IPS DF 6.9 (cell line): ENCODE measurements around the gene COQ10A.

Source experiments
- DNase-seq: peaks from one replicate; pipeline ENCODE4 v3.0.0-alpha.2; 2013; ENCODE audit warnings: low read depth, low spot score
- H3K27ac ChIP-seq: one replicate; pipeline ENCODE4 v1.5.1; 2013; ENCODE audit warnings: low read length, control low read depth
- H3K27me3 ChIP-seq: 2 replicates; pipeline ENCODE4 v1.6.1; 2013; ENCODE audit warnings: mild to moderate bottlenecking, low read length; ENCODE audit not compliant: control insufficient read depth, insufficient read depth
- H3K36me3 ChIP-seq: 2 replicates; pipeline ENCODE4 v1.6.1; 2013; ENCODE audit warnings: low read length; ENCODE audit not compliant: control insufficient read depth, insufficient read depth
- H3K4me1 ChIP-seq: 2 replicates; pipeline ENCODE4 v1.6.1; 2013; ENCODE audit warnings: low read length; ENCODE audit not compliant: control insufficient read depth, insufficient read depth
- H3K4me3 ChIP-seq: 2 replicates; pipeline ENCODE4 v1.5.1; 2013; ENCODE audit warnings: mild to moderate bottlenecking, low read length
- H3K9me3 ChIP-seq: 2 replicates; pipeline ENCODE4 v1.6.1; 2013; ENCODE audit warnings: low read length, inconsistent platforms; ENCODE audit not compliant: control insufficient read depth, insufficient read depth
- WGBS: extraction: QIAGEN DNeasy Blood & Tissue Kit; methylation state at CpG from one replicate; pipeline ENCODE4 v1.1.7; 2013; ENCODE audit warnings: mixed read lengths, missing lambda C conversion rate; ENCODE audit not compliant: insufficient read length, insufficient coverage; 5-methylcytosine and 5-hydroxymethylcytosine counted together

COQ10A gene

DNA sequence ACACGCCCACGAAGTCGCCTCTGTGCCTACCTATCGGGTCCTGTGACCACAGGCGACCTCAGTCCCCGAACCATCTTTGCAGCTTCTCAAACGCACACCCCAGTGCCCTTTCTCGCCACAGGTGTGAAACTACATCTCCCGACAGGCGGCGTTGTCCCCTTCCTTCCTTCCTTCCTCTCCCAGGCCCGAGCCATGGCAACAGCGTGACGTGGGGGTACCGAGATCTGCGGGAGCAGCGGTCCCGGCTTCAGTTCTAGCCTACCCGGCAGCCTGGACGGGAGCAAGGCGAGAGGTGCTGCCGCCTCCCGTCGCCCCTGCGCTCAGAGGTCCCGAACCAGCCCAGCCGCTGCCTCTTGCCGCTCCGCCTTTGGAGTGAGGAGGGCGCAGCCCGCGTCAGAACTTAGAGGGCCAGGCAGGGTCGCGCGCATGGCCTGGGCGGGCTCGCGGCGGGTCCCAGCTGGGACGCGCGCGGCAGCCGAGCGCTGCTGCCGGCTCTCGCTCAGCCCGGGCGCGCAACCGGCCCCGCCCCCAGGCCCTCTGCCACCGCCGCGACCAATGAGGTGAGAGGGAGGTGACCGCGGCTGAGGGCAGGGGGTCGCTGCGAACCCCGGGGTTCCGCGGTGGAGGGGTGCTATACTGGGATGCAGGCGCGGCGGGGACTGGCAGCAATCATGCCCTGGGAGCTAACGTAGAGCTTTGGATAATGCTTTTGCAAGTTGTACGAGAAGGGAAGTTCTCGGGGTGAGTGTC lies at the start of gene COQ10A:
Gene COQ10A, plus strand, starts transcription at position 250 of the 750 bp plus-strand sequence. Its CDS starts 177 bp downstream, at position 427.
- Histone ChIP-seq H3K9me3 (no peaks in the 10 kb centered on the region), H3K27ac (no peak within 1 kb of the TSS), H3K36me3 (peaks cover 2% of the 10 kb centered on the region; the same call in 1 of the 2 replicates), H3K4me3 (peak within 1 kb of the TSS; percentile 46; the same call in 1 of the 2 replicates), H3K4me1 (no peaks in the 10 kb centered on the region), H3K27me3 (no peaks in the 10 kb centered on the region)
- no CpG with 5 or more reads among the region's 68 CpGs for WGBS
- DNase-seq = peak; percentile 87

- peaks cover 4% of the 10 kb centered on the region; the same call in 1 of the 2 replicates for H3K36me3 ChIP-seq
- no peak overlapping the region for H3K4me3 ChIP-seq
- peaks cover 2% of the 10 kb centered on the region; the same call in 1 of the 2 replicates for H3K4me1 ChIP-seq
- H3K27me3 ChIP-seq = no peaks in the 10 kb centered on the region
- WGBS = no CpG with 5 or more reads among the region's 9 CpGs
- no peak for DNase-seq
- no peak overlapping the region for H3K27ac ChIP-seq
- H3K9me3 ChIP-seq = no peaks in the 10 kb centered on the region
Measured at GRCh38 chr12:56219840-56220239, 46.9 kb upstream of the COQ10A start.

GRCh38 chr12:56220611-56221231 lies 46.0 kb upstream of the COQ10A start:
- no peak for DNase-seq
- H3K27ac ChIP-seq = no peak overlapping the region
- H3K4me3 ChIP-seq = peak overlapping the region; percentile 66; the same call in 1 of the 2 replicates

DNA sequence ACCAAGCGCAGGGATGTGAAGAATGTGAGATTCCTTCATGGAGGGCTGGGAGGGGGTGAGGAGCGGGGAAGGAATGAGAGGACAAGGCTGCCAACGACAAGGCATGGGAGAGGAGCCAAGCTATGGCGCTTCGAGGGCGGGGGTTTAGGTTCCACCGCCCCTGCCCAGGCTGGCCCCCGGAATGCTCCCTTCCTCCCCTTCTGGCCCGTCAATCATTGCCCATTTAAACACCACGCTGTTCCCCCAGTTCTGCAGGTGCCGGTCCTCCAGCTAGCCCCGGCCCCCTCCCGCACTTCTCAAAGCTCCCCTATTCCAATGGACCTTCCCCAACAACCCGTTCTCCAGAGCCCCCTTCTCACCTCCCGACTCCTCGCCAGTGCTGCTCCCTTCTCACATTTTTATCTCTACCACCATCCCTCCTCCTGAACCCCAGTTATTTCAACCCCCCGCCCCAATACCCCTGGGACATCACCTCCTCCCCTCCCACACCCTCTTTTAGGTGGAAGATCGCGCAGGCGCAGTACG lies 45.4 kb upstream of the COQ10A start:
- WGBS = no CpG with 5 or more reads among the region's 21 CpGs
- Histone ChIP-seq H3K4me3 (peak overlapping the region; percentile 66), H3K27ac (no peak overlapping the region), H3K4me1 (peaks cover 2% of the 10 kb centered on the region; the same call in 1 of the 2 replicates), H3K9me3 (no peaks in the 10 kb centered on the region), H3K36me3 (no peaks in the 10 kb centered on the region; the same call in 1 of the 2 replicates), H3K27me3 (no peaks in the 10 kb centered on the region)
- DNase-seq = no peak

More at GRCh38 chr12:56220611-56221231, 46.0 kb upstream of the COQ10A start:
- H3K9me3 ChIP-seq = no peaks in the 10 kb centered on the region
- no peaks in the 10 kb centered on the region for H3K27me3 ChIP-seq
- no peaks in the 10 kb centered on the region; the same call in 1 of the 2 replicates for H3K36me3 ChIP-seq
- WGBS = no CpG with 5 or more reads among the region's 10 CpGs
- H3K4me1 ChIP-seq = peaks cover 2% of the 10 kb centered on the region; the same call in 1 of the 2 replicates

DNA sequence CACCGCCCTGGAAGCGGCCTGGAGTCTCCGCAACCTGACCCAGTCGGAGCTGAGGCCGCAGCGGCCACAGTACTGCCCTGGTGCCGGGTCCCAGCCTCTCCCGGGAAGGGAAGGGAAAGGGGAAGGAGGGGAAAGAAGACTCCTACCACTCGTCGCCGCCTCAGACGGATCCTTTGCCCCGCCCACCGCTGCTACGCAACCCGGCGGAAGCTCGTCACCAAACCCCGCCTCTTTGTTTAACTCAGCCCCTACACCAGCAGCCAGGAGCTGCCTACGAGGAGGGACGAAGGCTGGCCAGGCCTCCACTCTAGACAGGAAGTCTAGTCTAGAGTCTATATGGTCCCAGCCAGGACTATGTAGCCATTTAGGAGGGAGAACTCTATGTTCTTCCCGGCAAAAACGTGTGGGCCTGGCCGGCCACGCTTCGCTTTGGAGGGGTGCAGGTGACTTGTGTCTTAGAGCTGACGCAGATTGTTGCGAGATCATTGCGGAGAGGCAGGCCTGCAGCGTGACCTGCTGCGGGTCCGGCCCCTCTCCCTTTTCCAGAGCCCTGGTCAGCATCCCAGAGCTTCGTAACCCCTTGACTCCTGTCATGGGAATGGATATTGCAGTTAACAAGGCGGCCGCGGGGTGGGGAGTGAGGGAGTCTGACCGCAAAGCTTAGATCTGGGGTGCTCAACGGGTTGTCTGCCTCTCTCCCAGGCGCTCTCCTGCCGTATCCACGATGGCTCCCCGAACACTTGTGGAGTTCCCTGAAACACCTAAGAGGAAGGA lies 44.8 kb upstream of the COQ10A start, which contains the start of gene RNF41:
Gene RNF41, minus strand, starts transcription at position 166 of the 774 bp plus-strand sequence. CDS start 7,875 bp downstream, outside the sequence.
- H3K4me1 ChIP-seq = peaks cover 2% of the 10 kb centered on the region; the same call in 1 of the 2 replicates
- peak; percentile 97 for DNase-seq
- WGBS = no CpG with 5 or more reads among the region's 42 CpGs

GRCh38 chr12:56222531-56222895 lies 44.2 kb upstream of the COQ10A start:
- Histone ChIP-seq H3K36me3 (no peaks in the 10 kb centered on the region), H3K9me3 (no peaks in the 10 kb centered on the region), H3K4me3 (peak overlapping the region; percentile 66; the same call in 1 of the 2 replicates), H3K4me1 (peaks cover 2% of the 10 kb centered on the region; the same call in 1 of the 2 replicates), H3K27me3 (no peaks in the 10 kb centered on the region), H3K27ac (no peak overlapping the region)
- WGBS = no CpG with 5 or more reads among the region's 4 CpGs
- DNase-seq = no peak

More for the DNA sequence above, 44.8 kb upstream of the COQ10A start, which contains the start of gene RNF41:
- H3K27me3 ChIP-seq = no peaks in the 10 kb centered on the region
- H3K4me3 ChIP-seq = peak within 1 kb of the TSS; percentile 66
- H3K9me3 ChIP-seq = no peaks in the 10 kb centered on the region
- no peak within 1 kb of the TSS for H3K27ac ChIP-seq
- H3K36me3 ChIP-seq = no peaks in the 10 kb centered on the region

DNA sequence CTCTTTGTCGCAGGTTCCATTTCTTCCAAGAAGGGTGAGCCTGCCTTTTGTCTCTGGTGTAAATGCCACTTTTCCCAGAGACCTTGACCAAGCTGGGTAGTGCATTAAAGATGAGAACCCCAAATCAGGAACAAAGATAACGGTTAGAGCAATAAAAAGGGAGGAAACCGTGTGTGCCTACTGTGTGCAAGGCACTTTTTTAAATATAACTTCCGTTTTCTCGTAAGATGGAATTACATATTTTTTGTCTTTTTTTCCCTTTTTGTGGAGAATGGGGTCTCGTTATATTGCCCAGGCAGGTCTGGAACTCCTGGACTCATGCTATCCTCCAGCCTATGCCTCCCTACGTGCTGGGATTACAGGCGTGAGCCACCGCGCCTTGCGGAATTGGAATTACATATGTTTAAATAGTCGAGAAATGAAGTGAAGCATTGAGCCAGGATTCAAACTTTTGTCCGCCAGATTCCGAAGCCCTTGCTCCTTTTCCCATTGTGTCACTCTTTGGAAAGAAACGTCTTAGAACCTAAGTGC lies 43.1 kb upstream of the COQ10A start:
- DNase-seq = no peak
- Histone ChIP-seq H3K27me3 (no peaks in the 10 kb centered on the region), H3K4me1 (peaks cover 2% of the 10 kb centered on the region; the same call in 1 of the 2 replicates), H3K4me3 (no peak overlapping the region), H3K36me3 (no peaks in the 10 kb centered on the region), H3K27ac (no peak overlapping the region), H3K9me3 (no peaks in the 10 kb centered on the region)
- WGBS = no CpG with 5 or more reads among the region's 15 CpGs

DNA sequence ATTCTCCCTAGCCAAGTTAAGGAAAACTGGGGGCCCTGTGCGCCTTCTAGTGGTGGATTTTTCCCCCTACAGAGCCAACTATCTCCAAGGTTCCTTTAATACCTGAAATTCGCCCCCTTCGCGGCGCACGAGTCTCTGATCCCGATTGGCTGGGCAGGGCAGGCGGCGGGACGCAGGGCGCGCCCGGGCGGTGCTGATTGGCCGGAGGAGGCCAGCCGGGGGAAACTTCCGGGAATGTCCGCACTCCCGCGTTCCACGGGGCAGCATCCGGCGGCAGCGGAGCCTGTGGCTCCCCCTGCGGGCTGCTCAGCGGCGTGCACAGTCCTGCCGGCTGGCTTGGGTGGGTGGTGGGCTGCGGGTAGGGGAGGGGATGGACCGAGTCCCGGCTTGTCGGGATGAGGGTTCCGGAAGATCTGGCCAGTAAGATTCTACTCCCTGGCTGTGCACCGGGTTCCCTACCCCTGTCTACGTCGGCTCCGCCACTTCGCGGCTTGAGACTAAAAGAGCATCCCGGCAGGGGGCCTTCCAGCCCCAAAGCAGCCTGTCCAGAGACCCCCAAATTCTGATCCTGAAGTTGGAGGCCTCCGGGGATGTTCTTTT lies 42.5 kb upstream of the COQ10A start, which contains the start of gene NABP2:
Gene NABP2, plus strand, starts transcription at position 241 of the 600 bp plus-strand sequence. CDS start 515 bp downstream, outside the sequence.
- Histone ChIP-seq H3K4me3 (peak within 1 kb of the TSS; percentile 52; the same call in 1 of the 2 replicates), H3K27me3 (no peaks in the 10 kb centered on the region), H3K4me1 (peaks cover 2% of the 10 kb centered on the region; the same call in 1 of the 2 replicates), H3K9me3 (no peaks in the 10 kb centered on the region), H3K27ac (no peak within 1 kb of the TSS), H3K36me3 (no peaks in the 10 kb centered on the region)
- no CpG with 5 or more reads among the region's 41 CpGs for WGBS
- DNase-seq = peak; percentile 96

GRCh38 chr12:56224954-56225353 lies 41.8 kb upstream of the COQ10A start:
- no peaks in the 10 kb centered on the region for H3K27me3 ChIP-seq
- DNase-seq = no peak
- peak overlapping the region; percentile 52; the same call in 1 of the 2 replicates for H3K4me3 ChIP-seq
- no peaks in the 10 kb centered on the region for H3K9me3 ChIP-seq
- no peaks in the 10 kb centered on the region for H3K36me3 ChIP-seq
- H3K27ac ChIP-seq = no peak overlapping the region
- no CpG with 5 or more reads among the region's 11 CpGs for WGBS
- peaks cover 2% of the 10 kb centered on the region; the same call in 1 of the 2 replicates for H3K4me1 ChIP-seq
